CD14-positive monocyte (primary cell): Measurements from ENCODE around the gene NRG3. TPM values are rescaled to one million over a fixed set of nuclear protein-coding genes. Genes with fewer than 3 reads are reported as not detected.

Experiments used
- DNase-seq, 3 donors: peaks; one replicate each; pipeline ENCODE4 v3.0.0-alpha.2; 2011 to 2022
- H2AFZ ChIP-seq: 2 replicates; pipeline ENCODE4 v1.6.0; 2012; ENCODE audit warnings: mild to moderate bottlenecking, low read depth, low read length, inconsistent platforms; ENCODE audit not compliant: insufficient read depth, poor library complexity, severe bottlenecking
- H3K27ac ChIP-seq, 2 donors: 1 replicate in 1 of 2; 2 replicates in 1 of 2; pipeline ENCODE4 v1.5.1; 2012 to 2013; ENCODE audit warnings: low read length in 2 of 2, control low read depth in 1 of 2, inconsistent platforms in 1 of 2, low read depth in 1 of 2, mild to moderate bottlenecking in 1 of 2
- H3K27me3 ChIP-seq, 2 donors: one replicate each; pipeline versions ENCODE4 v1.6.0 to v1.6.1; 2011 to 2013; ENCODE audit warnings: low read length in 2 of 2; ENCODE audit not compliant: control insufficient read depth in 2 of 2, insufficient read depth in 2 of 2
- H3K36me3 ChIP-seq, 2 donors: replicated peaks in 1 of 2; 1 replicate in 1 of 2; 2 replicates in 1 of 2; pipeline versions ENCODE4 v1.5.1 to v1.6.1; 2012 to 2013; ENCODE audit warnings: low read length in 2 of 2, control low read depth in 1 of 2, inconsistent platforms in 1 of 2, mild to moderate bottlenecking in 1 of 2; ENCODE audit not compliant: insufficient read depth in 2 of 2, control insufficient read depth in 1 of 2
- H3K4me1 ChIP-seq, 2 donors: 1 replicate in 1 of 2; 2 replicates in 1 of 2; pipeline versions ENCODE4 v1.5.1 to v1.6.1; 2012 to 2013; ENCODE audit warnings: low read length in 2 of 2, control low read depth in 1 of 2, inconsistent platforms in 1 of 2, mild to moderate bottlenecking in 1 of 2, moderate library complexity in 1 of 2; ENCODE audit not compliant: insufficient read depth in 2 of 2, control insufficient read depth in 1 of 2
- H3K4me2 ChIP-seq: replicated peaks from 2 replicates; pipeline ENCODE3; 2012; ENCODE audit warnings: low read length, moderate library complexity, mild to moderate bottlenecking; ENCODE audit not compliant: poor library complexity, severe bottlenecking; ENCODE audit errors: extremely low read depth
- H3K4me3 ChIP-seq, 3 experiments: fragments of 200-600 bp in 1 of 3; sonication (generic) in 1 of 3; replicated peaks in 1 of 3; 1 replicate in 2 of 3; 2 replicates in 1 of 3; pipeline ENCODE4 v1.5.1; 2011 to 2013; ENCODE audit warnings: low read length in 3 of 3, mild to moderate bottlenecking in 3 of 3, control low read depth in 2 of 3, low read depth in 2 of 3, inconsistent platforms in 1 of 3, moderate library complexity in 1 of 3
- H3K79me2 ChIP-seq: 2 replicates; pipeline ENCODE4 v1.6.0; 2012; ENCODE audit warnings: mild to moderate bottlenecking, control low read depth, inconsistent platforms, low read length, moderate library complexity; ENCODE audit not compliant: insufficient read depth
- H3K9ac ChIP-seq: 2 replicates; pipeline ENCODE4 v1.6.0; 2017; ENCODE audit warnings: low read length, mild to moderate bottlenecking; ENCODE audit not compliant: insufficient read depth, poor library complexity, severe bottlenecking
- H3K9me3 ChIP-seq, 2 donors: replicated peaks in 1 of 2; 1 replicate in 1 of 2; 2 replicates in 1 of 2; pipeline versions ENCODE4 v1.5.1 to v1.6.1; 2012 to 2013; ENCODE audit warnings: low read length in 2 of 2, control low read depth in 1 of 2; ENCODE audit not compliant: control insufficient read depth in 1 of 2, insufficient read depth in 1 of 2
- H4K20me1 ChIP-seq: 2 replicates; pipeline ENCODE4 v1.6.0; 2012; ENCODE audit warnings: mild to moderate bottlenecking, low read length, control low read depth, moderate library complexity; ENCODE audit not compliant: insufficient read depth
- H3K27ac Mint-ChIP-seq, 7 donors: one replicate each; pipeline ENCODE4 v1.8.0; 2020; ENCODE audit warnings: mild to moderate bottlenecking in 7 of 7, mixed read lengths in 7 of 7, moderate library complexity in 6 of 7, inconsistent platforms in 2 of 7
- H3K27me3 Mint-ChIP-seq, 3 donors: one replicate each; pipeline ENCODE4 v1.8.0; 2021 to 2022; ENCODE audit warnings: low read depth in 3 of 3, mild to moderate bottlenecking in 3 of 3, mixed read lengths in 3 of 3, moderate library complexity in 3 of 3, inconsistent platforms in 1 of 3
- H3K36me3 Mint-ChIP-seq, 2 donors: one replicate each; pipeline ENCODE4 v1.8.0; 2020; ENCODE audit warnings: mixed read lengths in 2 of 2, inconsistent platforms in 1 of 2, mild to moderate bottlenecking in 1 of 2
- H3K4me1 Mint-ChIP-seq: one replicate; pipeline ENCODE4 v1.8.0; 2020; ENCODE audit warnings: mild to moderate bottlenecking, mixed read lengths
- H3K4me3 Mint-ChIP-seq, 2 donors: one replicate each; pipeline ENCODE4 v1.8.0; 2020; ENCODE audit warnings: mild to moderate bottlenecking in 2 of 2, mixed read lengths in 2 of 2, moderate library complexity in 1 of 2
- H3K9me3 Mint-ChIP-seq, 7 donors: one replicate each; pipeline ENCODE4 v1.8.0; 2020 to 2022; ENCODE audit warnings: mixed read lengths in 7 of 7, mild to moderate bottlenecking in 6 of 7, moderate library complexity in 6 of 7, inconsistent platforms in 2 of 7
- CTCF ChIP-seq: fragments of 200-600 bp; IDR thresholded peaks from one replicate; pipeline ENCODE4 v1.8.0; 2022; ENCODE audit warnings: antibody characterized with exemption, mild to moderate bottlenecking
- WGBS: methylation state at CpG from one replicate; pipeline ENCODE4 v1.1.5; 2013; ENCODE audit warnings: missing lambda C conversion rate; ENCODE audit not compliant: insufficient coverage; 5-methylcytosine and 5-hydroxymethylcytosine counted together
- intact Hi-C, 2 donors: fragments of 100-400 bp; cut with micrococcal nuclease; formaldehyde crosslinking; loops; one replicate each; pipeline versions ENCODE4 v1.15.0 to v1.15.1; 2023
- polyA plus RNA-seq, 3 donors: library from polyadenylated mRNA; depleted of rRNA in 1 of 3; unstranded in 2 of 3; stranded (reverse) in 1 of 3; fragments of 300-500 nt in 2 of 3; fragments of >200 nt in 1 of 3; fragmentation: Illumina TruSeq in 2 of 3; gene quantifications; 1 replicate in 2 of 3; 2 replicates in 1 of 3; pipeline ENCODE4 v1.2.3, GENCODE V29; 2012 to 2021

NRG3 gene
- polyA plus RNA-seq, 3 donors, result not detected

GRCh38 chr10:81865581-81865980 lies 9.4 kb upstream of the NRG3 start:
- no peak overlapping the region for H3K4me3 ChIP-seq
- peaks cover 2 to 5% (median 4%) of the 10 kb centered on the region in 3 donors for H3K27me3 Mint-ChIP-seq
- no peaks in the 10 kb centered on the region for H3K27me3 ChIP-seq
- H3K27ac Mint-ChIP-seq, result no peak overlapping the region
- intact Hi-C loops, result no loop called here
- no peaks in the 10 kb centered on the region for H4K20me1 ChIP-seq
- no peaks in the 10 kb centered on the region for H3K36me3 ChIP-seq
- no peaks in the 10 kb centered on the region for H3K79me2 ChIP-seq
- H3K9me3 Mint-ChIP-seq, result peaks cover 0 to 11% (median 2%) of the 10 kb centered on the region in 7 donors
- H3K4me1 Mint-ChIP-seq, result no peaks in the 10 kb centered on the region
- H3K4me3 Mint-ChIP-seq, result no peak overlapping the region
- TF ChIP-seq CTCF, result no peak
- no CpG with 5 or more reads among the region's 2 CpGs for WGBS
- H3K36me3 Mint-ChIP-seq, result no peaks in the 10 kb centered on the region
- no peak overlapping the region for H2AFZ ChIP-seq
- no peak overlapping the region for H3K4me2 ChIP-seq
- no peak overlapping the region for H3K9ac ChIP-seq
- peaks cover 0 to 10% of the 10 kb centered on the region in 2 donors for H3K9me3 ChIP-seq
- H3K4me1 ChIP-seq, result no peaks in the 10 kb centered on the region
- no peak for DNase-seq
- no peak overlapping the region for H3K27ac ChIP-seq

DNA sequence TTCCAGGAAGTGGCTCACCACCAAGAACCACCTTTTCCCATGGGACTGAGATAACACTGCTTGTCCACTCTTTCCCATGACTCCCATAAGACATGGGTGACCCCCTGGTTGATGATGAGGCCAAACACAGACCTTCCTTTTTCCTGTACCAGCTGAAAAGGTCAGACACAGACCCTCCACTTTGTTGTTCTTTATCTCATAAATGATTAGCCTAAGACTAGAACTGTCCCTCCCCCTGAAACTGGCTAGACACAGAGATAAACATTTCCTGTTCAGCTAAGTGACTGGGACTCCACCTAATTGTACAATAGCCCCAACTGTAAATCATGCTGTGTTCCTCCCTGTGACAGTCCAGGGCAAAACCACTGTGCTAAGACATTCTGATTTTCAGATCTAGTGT lies 8.2 kb upstream of the NRG3 start:
- H3K9me3 ChIP-seq, result peaks cover 0 to 9% of the 10 kb centered on the region in 2 donors
- no peak overlapping the region for H3K9ac ChIP-seq
- no peaks in the 10 kb centered on the region for H4K20me1 ChIP-seq
- no peaks in the 10 kb centered on the region for H3K4me1 ChIP-seq
- H3K27me3 Mint-ChIP-seq, result peaks cover 5 to 9% (median 9%) of the 10 kb centered on the region in 3 donors
- H3K4me3 Mint-ChIP-seq, result no peak overlapping the region
- TF ChIP-seq CTCF, result no peak
- H3K9me3 Mint-ChIP-seq, result peaks cover 0 to 10% (median 2%) of the 10 kb centered on the region in 7 donors
- no peak for DNase-seq
- H3K36me3 Mint-ChIP-seq, result no peaks in the 10 kb centered on the region
- H2AFZ ChIP-seq, result no peak overlapping the region
- no peaks in the 10 kb centered on the region for H3K4me1 Mint-ChIP-seq
- no peak overlapping the region for H3K4me3 ChIP-seq
- H3K4me2 ChIP-seq, result no peak overlapping the region
- intact Hi-C loops, result no loop called here
- H3K27ac Mint-ChIP-seq, result no peak overlapping the region
- H3K27ac ChIP-seq, result no peak overlapping the region
- no peaks in the 10 kb centered on the region for H3K36me3 ChIP-seq
- H3K27me3 ChIP-seq, result peaks cover 3 to 6% of the 10 kb centered on the region in 2 donors
- H3K79me2 ChIP-seq, result no peaks in the 10 kb centered on the region
